SK-N-MC (cell line): ENCODE results near the gene PROB1.

Source experiments
- EZH2 ChIP-seq: fragments of 200-600 bp; sonication (generic); IDR thresholded peaks from one replicate; pipeline ENCODE4 v1.6.1; 2017; ENCODE audit warnings: antibody characterized with exemption
- POLR2AphosphoS5 ChIP-seq: IDR thresholded peaks from 2 replicates; pipeline ENCODE4 v1.6.1; 2012; ENCODE audit warnings: mild to moderate bottlenecking, low read depth, low read length, borderline replicate concordance

DNA sequence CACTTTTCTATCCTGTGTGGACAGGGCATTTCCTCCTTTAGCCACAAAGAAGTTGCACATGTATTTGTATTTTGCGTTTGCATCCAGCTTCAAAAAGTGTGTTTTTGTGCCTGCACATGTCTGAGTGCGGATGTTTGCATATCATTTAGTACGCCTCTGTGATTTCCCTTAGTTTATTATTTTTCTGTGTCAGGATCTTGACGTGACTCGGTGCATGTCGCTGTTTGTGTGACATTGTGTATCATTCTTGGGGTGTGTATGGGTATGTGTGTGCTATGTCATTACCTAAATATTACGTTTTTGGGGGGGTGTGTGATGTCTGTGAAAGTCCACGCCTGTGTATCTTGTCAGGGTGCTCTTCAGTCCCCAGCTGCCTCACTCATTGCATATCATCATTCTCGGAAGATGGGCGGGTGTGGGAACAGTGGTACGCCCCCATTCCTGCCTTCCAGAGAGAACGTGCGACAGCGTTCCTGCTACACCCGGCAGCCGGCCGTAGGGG is 53.7 kb downstream of the PROB1 start:
- TF ChIP-seq EZH2 (no peak), POLR2AphosphoS5 (no peak)
